PC-9 (cell line): Measurements from ENCODE around the gene RIMKLA.

Source experiments
- EZH2 ChIP-seq: fragments of 200-600 bp; sonication (generic); IDR thresholded peaks from 2 replicates; pipeline ENCODE4 v1.8.0; 2017; ENCODE audit warnings: antibody characterized with exemption, low read depth
- TF ChIP-seq, protein P1 (sequence below): fragments of 200-600 bp; sonication (generic); conservative IDR thresholded peaks from 2 replicates; pipeline ENCODE4 v1.6.1; 2017; ENCODE audit warnings: mixed run types, antibody characterized with exemption, mild to moderate bottlenecking, moderate library complexity

DNA sequence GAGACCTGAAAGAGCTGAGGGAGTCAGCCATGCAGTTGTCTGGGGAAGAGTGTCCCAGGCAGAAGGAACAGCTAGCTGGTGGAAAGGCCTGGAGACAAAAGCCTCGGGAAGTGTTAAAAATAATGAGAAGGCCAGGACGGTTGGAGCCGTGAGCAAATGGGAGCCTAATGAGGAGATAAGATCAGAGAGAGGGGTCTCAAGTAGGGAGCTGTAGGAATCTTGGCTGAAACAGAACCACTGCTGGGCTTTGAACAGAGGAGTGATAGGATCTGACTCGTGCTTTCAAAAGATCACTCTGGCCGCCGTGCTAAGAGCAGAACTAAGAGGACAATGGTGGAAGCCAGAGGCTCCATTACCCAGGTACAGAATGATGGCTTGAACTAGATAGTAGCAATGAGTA lies 43.6 kb upstream of the RIMKLA start:
- TF ChIP-seq, protein P1, sequence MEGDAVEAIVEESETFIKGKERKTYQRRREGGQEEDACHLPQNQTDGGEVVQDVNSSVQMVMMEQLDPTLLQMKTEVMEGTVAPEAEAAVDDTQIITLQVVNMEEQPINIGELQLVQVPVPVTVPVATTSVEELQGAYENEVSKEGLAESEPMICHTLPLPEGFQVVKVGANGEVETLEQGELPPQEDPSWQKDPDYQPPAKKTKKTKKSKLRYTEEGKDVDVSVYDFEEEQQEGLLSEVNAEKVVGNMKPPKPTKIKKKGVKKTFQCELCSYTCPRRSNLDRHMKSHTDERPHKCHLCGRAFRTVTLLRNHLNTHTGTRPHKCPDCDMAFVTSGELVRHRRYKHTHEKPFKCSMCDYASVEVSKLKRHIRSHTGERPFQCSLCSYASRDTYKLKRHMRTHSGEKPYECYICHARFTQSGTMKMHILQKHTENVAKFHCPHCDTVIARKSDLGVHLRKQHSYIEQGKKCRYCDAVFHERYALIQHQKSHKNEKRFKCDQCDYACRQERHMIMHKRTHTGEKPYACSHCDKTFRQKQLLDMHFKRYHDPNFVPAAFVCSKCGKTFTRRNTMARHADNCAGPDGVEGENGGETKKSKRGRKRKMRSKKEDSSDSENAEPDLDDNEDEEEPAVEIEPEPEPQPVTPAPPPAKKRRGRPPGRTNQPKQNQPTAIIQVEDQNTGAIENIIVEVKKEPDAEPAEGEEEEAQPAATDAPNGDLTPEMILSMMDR, result no peak
- no peak for TF ChIP-seq EZH2
